Islet of Langerhans (tissue), 1 donor: ENCODE measurements around the gene TUBD1.
"Not testable (repeated sequence)": the region's sequence is repeated elsewhere in the genome, so short reads cannot be mapped to it uniquely, and the experiment has no call there.

ENCODE experiments used
- FAIRE-seq: peaks from one replicate; lab custom pipeline; 2011; peaks lifted over from hg19 to GRCh38; lab: Jason Lieb, UNC

Gene TUBD1

GRCh38 chr17:59842901-59843652 lies 49.7 kb downstream of the TUBD1 start:
- FAIRE-seq: no peak

GRCh38 chr17:59841882-59842263 lies 50.9 kb downstream of the TUBD1 start:
- FAIRE-seq: not testable (repeated sequence)

- peak; percentile 72 for FAIRE-seq
Observed at GRCh38 chr17:59841091-59841881, 51.5 kb downstream of the TUBD1 start.

GRCh38 chr17:59840329-59841090 lies 52.2 kb downstream of the TUBD1 start:
- no peak for FAIRE-seq

GRCh38 chr17:59839651-59840328 lies 53.0 kb downstream of the TUBD1 start:
- no peak for FAIRE-seq

GRCh38 chr17:59838052-59838916 lies 54.5 kb downstream of the TUBD1 start:
- no peak for FAIRE-seq

GRCh38 chr17:59837308-59838051 lies 55.3 kb downstream of the TUBD1 start:
- FAIRE-seq: no peak

GRCh38 chr17:59832883-59833379 lies 59.8 kb downstream of the TUBD1 start:
- no peak for FAIRE-seq

GRCh38 chr17:59830846-59831486 lies 61.8 kb downstream of the TUBD1 start:
- FAIRE-seq: no peak

GRCh38 chr17:59830007-59830630 lies 62.6 kb downstream of the TUBD1 start:
- FAIRE-seq: no peak

- FAIRE-seq: peak; percentile 96
Observed at GRCh38 chr17:59829217-59830006, 63.3 kb downstream of the TUBD1 start.

- not testable (repeated sequence) for FAIRE-seq
Observed at GRCh38 chr17:59828819-59829216, 63.9 kb downstream of the TUBD1 start.

GRCh38 chr17:59828478-59828760 lies 64.3 kb downstream of the TUBD1 start:
- no peak for FAIRE-seq

GRCh38 chr17:59827721-59828477 lies 64.8 kb downstream of the TUBD1 start:
- no peak for FAIRE-seq

- no peak for FAIRE-seq
Observed at GRCh38 chr17:59826706-59827453, 65.9 kb downstream of the TUBD1 start.

- no peak for FAIRE-seq
Observed at GRCh38 chr17:59825533-59826322, 67.0 kb downstream of the TUBD1 start.
